Measurements from ENCODE around the gene GALNT10.

The GALNT10 gene

GRCh38 chr5:154410786-154411185 is 220.3 kb downstream of the GALNT10 start:
- no CpG with 5 or more reads among the region's 6 CpGs for WGBS (ENCODE audit: extremely low coverage, insufficient coverage, low lambda C conversion rate)
- no peak overlapping the region for H3K56ac ChIP-seq (ENCODE audit: low read length)

GRCh38 chr5:154411338-154411737 is 220.8 kb downstream of the GALNT10 start:
- Histone ChIP-seq H2BK15ac (replicated peaks; ENCODE audit: low read depth) (no peak overlapping the region), H3K4me1 (ENCODE audit: control insufficient read depth, low read depth, low read length) (peaks cover 6% of the 10 kb centered on the region), H4K5ac (ENCODE audit: low read length) (no peak overlapping the region), H3K9ac (ENCODE audit: low read length) (no peak overlapping the region), H3K18ac (ENCODE audit: low read length) (no peak overlapping the region), H3K23ac (ENCODE audit: low read length) (no peak overlapping the region), H3K36me3 (ENCODE audit: control insufficient read depth, insufficient read depth, low read length) (no peaks in the 10 kb centered on the region), H3K56ac (ENCODE audit: low read length) (no peak overlapping the region), H2AK5ac (ENCODE audit: low read length) (no peak overlapping the region), H2BK5ac (ENCODE audit: low read length) (no peak overlapping the region), H3K4me2 (ENCODE audit: low read length) (no peak overlapping the region), H4K8ac (ENCODE audit: low read depth, low read length) (no peak overlapping the region), H3K4me3 (ENCODE audit: low read length) (no peak overlapping the region), H2BK120ac (ENCODE audit: low read depth, low read length) (no peak overlapping the region), H3K4ac (ENCODE audit: low read depth, low read length) (no peak overlapping the region), H3K27ac (ENCODE audit: low read depth, low read length) (no peak overlapping the region), H3K79me2 (ENCODE audit: control insufficient read depth, insufficient read depth, low read length) (no peaks in the 10 kb centered on the region), H3K27me3 (ENCODE audit: insufficient read depth, low read length, poor library complexity) (no peaks in the 10 kb centered on the region), H3K79me1 (ENCODE audit: low read length) (no peaks in the 10 kb centered on the region)
- no peak for DNase-seq
- no CpG with 5 or more reads among the region's 5 CpGs for WGBS (ENCODE audit: extremely low coverage, insufficient coverage, low lambda C conversion rate)

More at GRCh38 chr5:154410786-154411185, 220.3 kb downstream of the GALNT10 start:
- no peak overlapping the region for H3K27ac ChIP-seq (ENCODE audit: low read depth, low read length)
- H3K4me2 ChIP-seq (ENCODE audit: low read length) = no peak overlapping the region
- H3K27me3 ChIP-seq (ENCODE audit: insufficient read depth, low read length, poor library complexity) = no peaks in the 10 kb centered on the region
- no peak overlapping the region for H3K4ac ChIP-seq (ENCODE audit: low read depth, low read length)
- no peak overlapping the region for H2BK5ac ChIP-seq (ENCODE audit: low read length)
- no peak overlapping the region for H3K4me3 ChIP-seq (ENCODE audit: low read length)
- no peak overlapping the region for H3K23ac ChIP-seq (ENCODE audit: low read length)
- no peak overlapping the region for H3K18ac ChIP-seq (ENCODE audit: low read length)
- H2AK5ac ChIP-seq (ENCODE audit: low read length) = no peak overlapping the region
- H3K79me1 ChIP-seq (ENCODE audit: low read length) = no peaks in the 10 kb centered on the region
- H4K8ac ChIP-seq (ENCODE audit: low read depth, low read length) = no peak overlapping the region
- no peak overlapping the region for H4K5ac ChIP-seq (ENCODE audit: low read length)
- H3K9ac ChIP-seq (ENCODE audit: low read length) = no peak overlapping the region
- no peaks in the 10 kb centered on the region for H3K36me3 ChIP-seq (ENCODE audit: control insufficient read depth, insufficient read depth, low read length)
- H3K4me1 ChIP-seq (ENCODE audit: control insufficient read depth, low read depth, low read length) = peaks cover 6% of the 10 kb centered on the region
- H2BK15ac ChIP-seq (replicated peaks; ENCODE audit: low read depth) = no peak overlapping the region
- H2BK120ac ChIP-seq (ENCODE audit: low read depth, low read length) = no peak overlapping the region
- no peak for DNase-seq
- no peaks in the 10 kb centered on the region for H3K79me2 ChIP-seq (ENCODE audit: control insufficient read depth, insufficient read depth, low read length)

- Histone ChIP-seq H3K4me1 (ENCODE audit: control insufficient read depth, low read depth, low read length) (peaks cover 6% of the 10 kb centered on the region), H3K23ac (ENCODE audit: low read length) (no peak overlapping the region), H3K4me2 (ENCODE audit: low read length) (no peak overlapping the region), H2BK15ac (replicated peaks; ENCODE audit: low read depth) (no peak overlapping the region), H4K5ac (ENCODE audit: low read length) (no peak overlapping the region), H3K18ac (ENCODE audit: low read length) (no peak overlapping the region), H3K56ac (ENCODE audit: low read length) (no peak overlapping the region), H3K4me3 (ENCODE audit: low read length) (no peak overlapping the region), H3K27me3 (ENCODE audit: insufficient read depth, low read length, poor library complexity) (no peaks in the 10 kb centered on the region), H3K79me1 (ENCODE audit: low read length) (no peaks in the 10 kb centered on the region), H2AK5ac (ENCODE audit: low read length) (no peak overlapping the region), H3K79me2 (ENCODE audit: control insufficient read depth, insufficient read depth, low read length) (no peaks in the 10 kb centered on the region), H2BK120ac (ENCODE audit: low read depth, low read length) (no peak overlapping the region), H4K8ac (ENCODE audit: low read depth, low read length) (no peak overlapping the region), H3K9ac (ENCODE audit: low read length) (no peak overlapping the region), H2BK5ac (ENCODE audit: low read length) (no peak overlapping the region), H3K4ac (ENCODE audit: low read depth, low read length) (no peak overlapping the region), H3K36me3 (ENCODE audit: control insufficient read depth, insufficient read depth, low read length) (no peaks in the 10 kb centered on the region), H3K27ac (ENCODE audit: low read depth, low read length) (no peak overlapping the region)
- WGBS (ENCODE audit: extremely low coverage, insufficient coverage, low lambda C conversion rate) = no CpG with 5 or more reads among the region's 3 CpGs
- DNase-seq = no peak
Measured at GRCh38 chr5:154412316-154412715, 221.8 kb downstream of the GALNT10 start.

- no peak overlapping the region for H3K27ac ChIP-seq (ENCODE audit: low read depth, low read length)
- no peak overlapping the region for H2BK15ac ChIP-seq (replicated peaks; ENCODE audit: low read depth)
- H3K79me2 ChIP-seq (ENCODE audit: control insufficient read depth, insufficient read depth, low read length) = no peaks in the 10 kb centered on the region
- DNase-seq = no peak
- H3K4ac ChIP-seq (ENCODE audit: low read depth, low read length) = no peak overlapping the region
- H3K79me1 ChIP-seq (ENCODE audit: low read length) = no peaks in the 10 kb centered on the region
- no peak overlapping the region for H2BK120ac ChIP-seq (ENCODE audit: low read depth, low read length)
- H3K27me3 ChIP-seq (ENCODE audit: insufficient read depth, low read length, poor library complexity) = no peaks in the 10 kb centered on the region
- no peak overlapping the region for H2BK5ac ChIP-seq (ENCODE audit: low read length)
- H3K36me3 ChIP-seq (ENCODE audit: control insufficient read depth, insufficient read depth, low read length) = no peaks in the 10 kb centered on the region
- no peak overlapping the region for H3K4me2 ChIP-seq (ENCODE audit: low read length)
- H3K18ac ChIP-seq (ENCODE audit: low read length) = no peak overlapping the region
- peaks cover 6% of the 10 kb centered on the region for H3K4me1 ChIP-seq (ENCODE audit: control insufficient read depth, low read depth, low read length)
- H3K9ac ChIP-seq (ENCODE audit: low read length) = no peak overlapping the region
- H3K23ac ChIP-seq (ENCODE audit: low read length) = no peak overlapping the region
- no CpG with 5 or more reads among the region's 9 CpGs for WGBS (ENCODE audit: extremely low coverage, insufficient coverage, low lambda C conversion rate)
- H2AK5ac ChIP-seq (ENCODE audit: low read length) = no peak overlapping the region
- H4K5ac ChIP-seq (ENCODE audit: low read length) = no peak overlapping the region
- no peak overlapping the region for H3K4me3 ChIP-seq (ENCODE audit: low read length)
- no peak overlapping the region for H3K56ac ChIP-seq (ENCODE audit: low read length)
- H4K8ac ChIP-seq (ENCODE audit: low read depth, low read length) = no peak overlapping the region
Measured at GRCh38 chr5:154412925-154413324, 222.4 kb downstream of the GALNT10 start.

GRCh38 chr5:154415114-154415513 is 224.6 kb downstream of the GALNT10 start:
- no peaks in the 10 kb centered on the region for H3K79me1 ChIP-seq (ENCODE audit: low read length)
- no peak overlapping the region for H3K4me3 ChIP-seq (ENCODE audit: low read length)
- no peak overlapping the region for H3K9ac ChIP-seq (ENCODE audit: low read length)
- H3K4me2 ChIP-seq (ENCODE audit: low read length) = no peak overlapping the region
- H2BK5ac ChIP-seq (ENCODE audit: low read length) = no peak overlapping the region
- DNase-seq = no peak
- no peaks in the 10 kb centered on the region for H3K79me2 ChIP-seq (ENCODE audit: control insufficient read depth, insufficient read depth, low read length)
- H3K36me3 ChIP-seq (ENCODE audit: control insufficient read depth, insufficient read depth, low read length) = no peaks in the 10 kb centered on the region
- no peak overlapping the region for H2BK120ac ChIP-seq (ENCODE audit: low read depth, low read length)
- H2BK15ac ChIP-seq (replicated peaks; ENCODE audit: low read depth) = no peak overlapping the region
- no peak overlapping the region for H4K8ac ChIP-seq (ENCODE audit: low read depth, low read length)
- no peak overlapping the region for H3K23ac ChIP-seq (ENCODE audit: low read length)
- H3K27me3 ChIP-seq (ENCODE audit: insufficient read depth, low read length, poor library complexity) = no peaks in the 10 kb centered on the region
- no CpG with 5 or more reads among the region's 6 CpGs for WGBS (ENCODE audit: extremely low coverage, insufficient coverage, low lambda C conversion rate)
- H3K18ac ChIP-seq (ENCODE audit: low read length) = no peak overlapping the region
- no peak overlapping the region for H3K4ac ChIP-seq (ENCODE audit: low read depth, low read length)
- no peak overlapping the region for H4K5ac ChIP-seq (ENCODE audit: low read length)
- H3K27ac ChIP-seq (ENCODE audit: low read depth, low read length) = no peak overlapping the region
- H2AK5ac ChIP-seq (ENCODE audit: low read length) = no peak overlapping the region
- H3K4me1 ChIP-seq (ENCODE audit: control insufficient read depth, low read depth, low read length) = no peaks in the 10 kb centered on the region
- no peak overlapping the region for H3K56ac ChIP-seq (ENCODE audit: low read length)

GRCh38 chr5:154418344-154418820 is 227.8 kb downstream of the GALNT10 start:
- Histone ChIP-seq H2BK5ac (ENCODE audit: low read length) (no peak overlapping the region), H3K27ac (ENCODE audit: low read depth, low read length) (no peak overlapping the region), H3K4me1 (ENCODE audit: control insufficient read depth, low read depth, low read length) (no peaks in the 10 kb centered on the region), H3K9ac (ENCODE audit: low read length) (no peak overlapping the region), H3K36me3 (ENCODE audit: control insufficient read depth, insufficient read depth, low read length) (no peaks in the 10 kb centered on the region), H3K4me2 (ENCODE audit: low read length) (no peak overlapping the region), H3K23ac (ENCODE audit: low read length) (no peak overlapping the region), H2BK120ac (ENCODE audit: low read depth, low read length) (no peak overlapping the region), H3K79me1 (ENCODE audit: low read length) (no peaks in the 10 kb centered on the region), H4K8ac (ENCODE audit: low read depth, low read length) (no peak overlapping the region), H3K18ac (ENCODE audit: low read length) (no peak overlapping the region), H2AK5ac (ENCODE audit: low read length) (no peak overlapping the region), H3K4ac (ENCODE audit: low read depth, low read length) (no peak overlapping the region), H3K79me2 (ENCODE audit: control insufficient read depth, insufficient read depth, low read length) (no peaks in the 10 kb centered on the region), H4K5ac (ENCODE audit: low read length) (no peak overlapping the region), H2BK15ac (replicated peaks; ENCODE audit: low read depth) (no peak overlapping the region), H3K27me3 (ENCODE audit: insufficient read depth, low read length, poor library complexity) (no peaks in the 10 kb centered on the region), H3K56ac (ENCODE audit: low read length) (no peak overlapping the region), H3K4me3 (ENCODE audit: low read length) (no peak overlapping the region)
- no CpG with 5 or more reads among the region's 5 CpGs for WGBS (ENCODE audit: extremely low coverage, insufficient coverage, low lambda C conversion rate)
- peak; percentile 18 for DNase-seq

Measured in mesendoderm (in vitro differentiated cells).